HCT116 (cell line): Measurements from ENCODE around the gene DFFA. TPM values are rescaled to one million over a fixed set of nuclear protein-coding genes. Genes with fewer than 3 reads are reported as not detected.

ENCODE experiments used
- ATAC-seq: fragments of 200-7000 bp; cut with Tn5 transposase; 2 replicates; pipeline ENCODE4 v1.9.1; 2020; ENCODE audit warnings: mild to moderate bottlenecking, moderate library complexity
- BruUV-seq: library from RNA; stranded (reverse); fragments of 400-500 nt; replicated peaks from 2 replicates; lab custom pipeline; 2021; lab: Mats Ljungman, UMichigan
- CTCF ChIA-PET: fragments of 300-600 bp; sonication (Branson Sonifier 250); formaldehyde crosslinking; loops from one replicate; lab custom pipeline; 2021; ENCODE audit warnings: antibody characterized with exemption; lab: Charles Lee
- POLR2A ChIA-PET: fragments of 300-600, 350-600 bp; sonication (Branson Sonifier 250); formaldehyde crosslinking; loops from one replicate; lab custom pipeline; 2021; ENCODE audit warnings: antibody characterized with exemption; lab: Charles Lee
- RAD21 ChIA-PET, 2 experiments: fragments of 300-600 bp; sonication (Branson Sonifier 250); formaldehyde crosslinking; loops; one replicate each; lab custom pipeline; 2023; ENCODE audit warnings: low total read pairs in 2 of 2; ENCODE audit not compliant: uncharacterized antibody in 2 of 2, unreplicated experiment in 2 of 2, low non-redundant PET in 1 of 2; lab: Charles Lee
- DNase-seq: peaks from one replicate; pipeline ENCODE4 v3.0.0-alpha.2; 2010; ENCODE audit warnings: low read depth, low spot score
- H2AFZ ChIP-seq: fragments of 200-600 bp; shearing (Covaris generic), sonication (generic); 2 replicates; pipeline ENCODE4 v1.6.1; 2017; ENCODE audit warnings: low read depth, mixed run types, mixed read lengths, antibody characterized with exemption, low read length; ENCODE audit not compliant: poor library complexity, severe bottlenecking
- H3K27ac ChIP-seq: 2 replicates; pipeline ENCODE4 v1.5.1; 2012; ENCODE audit warnings: low read depth, low read length
- H3K27me3 ChIP-seq: fragments of 200-600 bp; sonication (generic); 2 replicates; pipeline ENCODE4 v1.6.1; 2016; ENCODE audit warnings: mixed run types, low read length, mixed read lengths; ENCODE audit not compliant: insufficient read depth
- H3K36me3 ChIP-seq, 2 experiments: fragments of 200-500 bp in 1 of 2; fragments of 200-600 bp in 1 of 2; sonication (Bioruptor generic) in 1 of 2; sonication (generic) in 1 of 2; 2 replicates each; pipeline versions ENCODE4 v1.5.1 to v1.6.1; 2014 to 2016; ENCODE audit warnings: low read length in 2 of 2, inconsistent platforms in 1 of 2, mixed read lengths in 1 of 2, mixed run types in 1 of 2; ENCODE audit not compliant: insufficient read depth in 2 of 2, control insufficient read depth in 1 of 2
- H3K4me1 ChIP-seq, 2 experiments: fragments of 200-600 bp in 1 of 2; sonication (generic) in 1 of 2; 2 replicates each; pipeline versions ENCODE4 v1.5.1 to v1.6.1; 2012 to 2017; ENCODE audit warnings: low read length in 2 of 2, inconsistent platforms in 1 of 2, mild to moderate bottlenecking in 1 of 2, mixed read lengths in 1 of 2, mixed run types in 1 of 2, moderate library complexity in 1 of 2; ENCODE audit not compliant: insufficient read depth in 2 of 2, control insufficient read depth in 1 of 2
- H3K4me2 ChIP-seq: fragments of 200-600 bp; sonication (generic); 2 replicates; pipeline ENCODE4 v1.6.1; 2017; ENCODE audit warnings: mixed run types, low read length, mixed read lengths
- H3K4me3 ChIP-seq, 2 experiments: fragments of 200-600 bp in 1 of 2; sonication (generic) in 1 of 2; replicated peaks in 1 of 2; 2 replicates each; pipeline ENCODE4 v1.5.1; 2011 to 2016; ENCODE audit warnings: low read length in 2 of 2, control low read depth in 1 of 2, low read depth in 1 of 2, mild to moderate bottlenecking in 1 of 2, mixed read lengths in 1 of 2, mixed run types in 1 of 2
- H3K79me2 ChIP-seq: fragments of 200-600 bp; sonication (generic); 2 replicates; pipeline ENCODE4 v1.6.1; 2017; ENCODE audit warnings: mild to moderate bottlenecking, mixed run types, low read length, moderate library complexity, mixed read lengths; ENCODE audit not compliant: insufficient read depth
- H3K9ac ChIP-seq: fragments of 200-600 bp; sonication (generic); 2 replicates; pipeline ENCODE4 v1.6.1; 2016; ENCODE audit warnings: low read length, mixed read lengths
- H3K9me2 ChIP-seq: fragments of 200-600 bp; sonication (generic), shearing (Covaris generic); 2 replicates; pipeline ENCODE4 v1.6.1; 2017; ENCODE audit warnings: mixed run types, mild to moderate bottlenecking, moderate library complexity; ENCODE audit not compliant: insufficient read depth
- H3K9me3 ChIP-seq, 2 experiments: fragments of 200-500 bp in 1 of 2; fragments of 200-600 bp in 1 of 2; sonication (Bioruptor generic) in 1 of 2; sonication (generic) in 1 of 2; 2 replicates each; pipeline ENCODE4 v1.6.1; 2014 to 2017; ENCODE audit warnings: low read length in 2 of 2, mixed read lengths in 2 of 2, inconsistent platforms in 1 of 2, low read depth in 1 of 2, mild to moderate bottlenecking in 1 of 2, mixed run types in 1 of 2, moderate library complexity in 1 of 2; ENCODE audit not compliant: control insufficient read depth in 1 of 2, insufficient read depth in 1 of 2
- H4K20me1 ChIP-seq: fragments of 200-600 bp; sonication (generic), shearing (Covaris generic); 2 replicates; pipeline ENCODE4 v1.6.1; 2017; ENCODE audit warnings: mixed run types, mild to moderate bottlenecking, moderate library complexity; ENCODE audit not compliant: insufficient read depth
- CEBPB ChIP-seq: IDR thresholded peaks from 2 replicates; pipeline ENCODE4 v1.6.1; 2012; ENCODE audit warnings: low read depth
- ELF1 ChIP-seq: IDR thresholded peaks from 2 replicates; pipeline ENCODE4 v1.6.1; 2012; ENCODE audit warnings: low read depth, borderline replicate concordance
- FOSL1 ChIP-seq: IDR thresholded peaks from 2 replicates; pipeline ENCODE4 v1.6.1; 2012; ENCODE audit warnings: low read depth
- JUND ChIP-seq: IDR thresholded peaks from 2 replicates; pipeline ENCODE4 v1.6.1; 2012
- SIN3A ChIP-seq: IDR thresholded peaks from 2 replicates; pipeline ENCODE4 v1.6.1; 2012; ENCODE audit warnings: low read depth
- SP1 ChIP-seq: IDR thresholded peaks from 2 replicates; pipeline ENCODE4 v1.6.1; 2012; ENCODE audit warnings: low read depth
- ZNF274 ChIP-seq: fragments of 200-500 bp; sonication (Bioruptor generic); IDR thresholded peaks from 2 replicates; pipeline ENCODE4 v1.6.1; 2014; ENCODE audit warnings: mild to moderate bottlenecking, low read depth, low read length, inconsistent platforms
- intact Hi-C: fragments of 100-400 bp; cut with micrococcal nuclease; formaldehyde crosslinking; loops from 2 replicates; pipeline ENCODE4 v1.10.0; 2022
- total RNA-seq: library from RNA; stranded (reverse); gene quantifications from one replicate; pipeline ENCODE4 v1.2.1, GENCODE V29; 2021; ENCODE audit not compliant: unreplicated experiment
- TF ChIP-seq, protein P1 (sequence below): IDR thresholded peaks from 2 replicates; pipeline ENCODE4 v1.6.1; 2012
- TF ChIP-seq, protein P2 (sequence below), 3 experiments: fragments of 200-600 bp in 1 of 3; sonication (generic) in 1 of 3; IDR thresholded peaks in 2 of 3; conservative IDR thresholded peaks in 1 of 3; 2 replicates each; pipeline ENCODE4 v1.5.1; 2012 to 2017; ENCODE audit warnings: low read depth in 2 of 3, low read length in 2 of 3, antibody characterized with exemption in 1 of 3, borderline replicate concordance in 1 of 3, control low read depth in 1 of 3, mild to moderate bottlenecking in 1 of 3, mixed read lengths in 1 of 3, mixed run types in 1 of 3, moderate library complexity in 1 of 3; ENCODE audit not compliant: insufficient read depth in 1 of 3

Gene DFFA
- total RNA-seq, 1 experiment from 2014 or later: 67.7 TPM

DNA sequence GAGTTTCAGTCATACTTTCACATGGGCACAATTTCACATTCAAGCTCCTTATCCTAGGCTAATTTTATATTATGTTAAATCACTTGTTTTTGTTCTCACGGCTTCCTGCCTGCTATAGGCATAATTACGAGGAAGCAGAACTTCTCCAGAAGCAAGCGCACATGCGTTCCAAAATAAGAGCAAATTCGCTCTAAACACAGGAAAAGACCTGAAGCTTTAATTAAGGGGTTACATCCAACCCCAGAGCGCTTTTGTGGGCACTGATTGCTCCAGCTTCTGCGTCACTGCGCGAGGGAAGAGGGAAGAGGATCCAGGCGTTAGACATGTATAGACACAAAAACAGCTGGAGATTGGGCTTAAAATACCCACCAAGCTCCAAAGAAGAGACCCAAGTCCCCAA lies 22.6 kb downstream of the DFFA start, which contains the start of gene CORT:
Gene CORT, plus strand, starts transcription at position 281 of the 400 bp plus-strand sequence. CDS start 193 bp downstream, outside the sequence.
- H3K4me2 ChIP-seq: no peak within 1 kb of the TSS
- peaks cover 0 to 3% of the 10 kb centered on the region in 2 experiments; a peak in 1 of 4 replicates for H3K9me3 ChIP-seq
- H3K9me2 ChIP-seq: no peaks in the 10 kb centered on the region
- DNase-seq: no peak
- no peaks in the 10 kb centered on the region for H3K27me3 ChIP-seq
- H3K4me1 ChIP-seq: no peaks in the 10 kb centered on the region
- no peaks in the 10 kb centered on the region for H4K20me1 ChIP-seq
- no peak for ATAC-seq
- H2AFZ ChIP-seq: no peak within 1 kb of the TSS
- POLR2A ChIA-PET: no interaction called here
- RAD21 ChIA-PET: no interaction called here
- CTCF ChIA-PET: no interaction called here
- H3K9ac ChIP-seq: no peak within 1 kb of the TSS
- H3K79me2 ChIP-seq: no peaks in the 10 kb centered on the region
- no peak within 1 kb of the TSS for H3K27ac ChIP-seq
- TF ChIP-seq, protein P1, sequence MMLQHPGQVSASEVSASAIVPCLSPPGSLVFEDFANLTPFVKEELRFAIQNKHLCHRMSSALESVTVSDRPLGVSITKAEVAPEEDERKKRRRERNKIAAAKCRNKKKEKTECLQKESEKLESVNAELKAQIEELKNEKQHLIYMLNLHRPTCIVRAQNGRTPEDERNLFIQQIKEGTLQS: no peak
- TF ChIP-seq SP1 (no peak), CEBPB (no peak), FOSL1 (no peak), JUND (no peak), ELF1 (no peak), SIN3A (no peak), ZNF274 (no peak)
- TF ChIP-seq, protein P2, sequence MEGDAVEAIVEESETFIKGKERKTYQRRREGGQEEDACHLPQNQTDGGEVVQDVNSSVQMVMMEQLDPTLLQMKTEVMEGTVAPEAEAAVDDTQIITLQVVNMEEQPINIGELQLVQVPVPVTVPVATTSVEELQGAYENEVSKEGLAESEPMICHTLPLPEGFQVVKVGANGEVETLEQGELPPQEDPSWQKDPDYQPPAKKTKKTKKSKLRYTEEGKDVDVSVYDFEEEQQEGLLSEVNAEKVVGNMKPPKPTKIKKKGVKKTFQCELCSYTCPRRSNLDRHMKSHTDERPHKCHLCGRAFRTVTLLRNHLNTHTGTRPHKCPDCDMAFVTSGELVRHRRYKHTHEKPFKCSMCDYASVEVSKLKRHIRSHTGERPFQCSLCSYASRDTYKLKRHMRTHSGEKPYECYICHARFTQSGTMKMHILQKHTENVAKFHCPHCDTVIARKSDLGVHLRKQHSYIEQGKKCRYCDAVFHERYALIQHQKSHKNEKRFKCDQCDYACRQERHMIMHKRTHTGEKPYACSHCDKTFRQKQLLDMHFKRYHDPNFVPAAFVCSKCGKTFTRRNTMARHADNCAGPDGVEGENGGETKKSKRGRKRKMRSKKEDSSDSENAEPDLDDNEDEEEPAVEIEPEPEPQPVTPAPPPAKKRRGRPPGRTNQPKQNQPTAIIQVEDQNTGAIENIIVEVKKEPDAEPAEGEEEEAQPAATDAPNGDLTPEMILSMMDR (IDR thresholded peaks at IDR 0.05 in 2 of 3, conservative IDR thresholded peaks at IDR 0.05 in 1 of 3; ENCODE audit: borderline replicate concordance in 1 of 3, insufficient read depth in 1 of 3, low read depth in 2 of 3, low read length in 2 of 3): no peak
- H3K36me3 ChIP-seq: no peaks in the 10 kb centered on the region
- intact Hi-C loops: no loop called here
- BruUV-seq: no TSS peak
- no peak within 1 kb of the TSS for H3K4me3 ChIP-seq
